GM12891 (cell line): ENCODE data around the gene SMC6.

Source experiments
- DNase-seq: peaks from one replicate; pipeline ENCODE4 v3.0.0; 2011; ENCODE audit warnings: low spot score; ENCODE audit not compliant: insufficient read length
- FAIRE-seq: peaks from 2 replicates; lab custom pipeline; 2011; peaks lifted over from hg19 to GRCh38; lab: Jason Lieb, UNC
- PAX5 ChIP-seq: IDR thresholded peaks from 2 replicates; pipeline ENCODE4 v1.6.1; 2011; ENCODE audit warnings: low read length, moderate library complexity, mild to moderate bottlenecking; ENCODE audit not compliant: insufficient read depth, severe bottlenecking
- POLR2A ChIP-seq: IDR thresholded peaks from 2 replicates; pipeline ENCODE4 v1.6.1; 2011; ENCODE audit warnings: low read depth, low read length, control low read depth
- POLR2AphosphoS5 ChIP-seq: IDR thresholded peaks from 2 replicates; pipeline ENCODE4 v1.6.1; 2011; ENCODE audit warnings: low read depth, low read length, control low read depth
- POU2F2 ChIP-seq: IDR thresholded peaks from 2 replicates; pipeline ENCODE4 v1.6.1; 2011; ENCODE audit warnings: low read depth, mild to moderate bottlenecking, control low read depth, low read length, moderate library complexity
- SPI1 ChIP-seq: IDR thresholded peaks from 2 replicates; pipeline ENCODE4 v1.6.1; 2011; ENCODE audit warnings: low read depth, low read length, control low read depth
- TAF1 ChIP-seq: IDR thresholded peaks from 2 replicates; pipeline ENCODE4 v1.6.1; 2011; ENCODE audit warnings: low read depth, low read length, control low read depth

Gene SMC6

DNA sequence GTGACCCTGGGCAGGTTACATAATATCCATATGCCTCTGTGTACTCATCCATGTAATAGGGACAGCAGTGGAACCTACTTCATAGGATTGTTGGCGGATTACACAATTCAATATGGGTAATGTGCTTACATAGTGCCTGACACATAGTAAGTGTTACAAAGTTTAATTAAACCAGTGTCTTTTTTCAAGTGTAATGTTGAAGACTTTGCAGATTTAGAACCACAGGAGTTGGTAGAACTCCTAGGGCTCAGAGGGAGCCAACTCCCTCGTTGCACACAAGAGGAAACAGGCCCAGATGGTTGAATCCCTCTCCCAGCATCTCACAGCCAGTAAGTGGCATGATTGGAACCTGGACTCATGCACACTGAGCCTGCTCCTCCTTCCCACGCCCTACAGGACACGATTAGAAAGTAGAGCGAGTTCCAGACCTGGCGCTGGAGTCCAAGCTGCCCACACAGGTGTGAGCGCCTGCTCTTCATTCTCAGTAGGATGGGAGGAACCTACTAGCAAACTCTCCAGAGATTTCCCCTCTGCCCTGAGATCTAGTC is 115.3 kb downstream of the SMC6 start:
- no peak for FAIRE-seq
- no peak for TF ChIP-seq POU2F2
- TF ChIP-seq PAX5, result no peak
- TF ChIP-seq POLR2AphosphoS5, result no peak
- TF ChIP-seq POLR2A, result no peak
- no peak for TF ChIP-seq TAF1
- no peak for TF ChIP-seq SPI1
- no peak for DNase-seq

DNA sequence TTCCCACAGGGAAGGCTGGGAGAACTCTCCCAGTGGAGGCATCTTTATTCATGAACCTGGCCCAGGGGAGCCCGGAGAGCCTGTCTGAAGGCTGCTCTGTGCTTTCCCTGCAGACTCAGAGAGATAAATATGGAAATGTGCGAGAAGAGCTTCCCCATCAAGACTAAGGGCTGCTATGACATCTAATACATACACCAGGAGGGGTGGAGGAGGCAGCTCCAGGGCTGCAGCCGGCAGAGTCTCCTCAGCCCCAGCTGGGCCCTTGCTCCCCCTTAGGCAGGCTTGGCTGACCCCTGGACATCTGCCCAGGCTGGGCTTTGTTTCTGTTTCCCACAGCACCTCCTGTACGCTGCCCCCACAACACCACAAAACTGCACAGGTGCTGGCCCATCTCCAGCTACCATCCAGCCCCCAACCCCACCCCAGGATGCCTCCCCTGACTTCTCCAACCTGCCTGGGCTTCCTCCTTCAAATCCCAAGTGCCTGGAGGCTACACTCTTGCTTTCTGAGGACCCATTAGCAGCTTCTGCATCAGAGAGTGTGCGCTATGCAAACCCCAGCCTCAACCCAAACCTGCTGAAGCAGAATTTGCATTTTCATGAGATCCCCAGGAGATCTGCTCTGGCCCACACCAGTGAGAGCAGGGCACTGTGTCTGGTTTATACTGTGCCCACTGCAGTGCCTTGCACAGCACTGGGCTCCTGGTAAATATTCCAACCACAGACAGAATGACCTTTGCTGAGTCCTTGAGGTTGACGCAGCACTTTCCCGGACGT is 116.3 kb downstream of the SMC6 start:
- FAIRE-seq (no peak), DNase-seq (no peak)
- no peak for TF ChIP-seq POU2F2

DNA sequence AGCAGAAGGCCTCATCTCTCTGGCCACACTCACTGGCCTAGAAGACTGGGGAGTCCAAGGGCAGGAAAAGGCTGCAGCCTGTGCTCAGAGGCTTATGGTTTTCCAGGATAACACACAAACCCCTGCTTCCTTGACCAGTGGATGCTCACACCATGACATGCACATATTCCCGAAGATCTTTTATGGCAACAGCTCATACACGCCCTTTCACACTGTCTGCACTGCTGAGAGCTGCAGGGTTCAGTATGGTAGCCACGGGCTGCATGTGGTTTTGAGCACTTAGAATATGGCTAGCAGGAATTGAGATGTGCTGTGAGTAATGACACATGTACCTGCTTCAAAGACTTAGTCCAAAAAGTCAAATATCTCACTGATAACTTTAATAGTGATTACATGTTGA is 117.4 kb downstream of the SMC6 start:
- FAIRE-seq (no peak), DNase-seq (no peak)
- TF ChIP-seq POLR2AphosphoS5, result no peak
- TF ChIP-seq TAF1, result no peak
- no peak for TF ChIP-seq SPI1
- no peak for TF ChIP-seq POU2F2
- TF ChIP-seq POLR2A, result no peak
- TF ChIP-seq PAX5, result no peak

DNA sequence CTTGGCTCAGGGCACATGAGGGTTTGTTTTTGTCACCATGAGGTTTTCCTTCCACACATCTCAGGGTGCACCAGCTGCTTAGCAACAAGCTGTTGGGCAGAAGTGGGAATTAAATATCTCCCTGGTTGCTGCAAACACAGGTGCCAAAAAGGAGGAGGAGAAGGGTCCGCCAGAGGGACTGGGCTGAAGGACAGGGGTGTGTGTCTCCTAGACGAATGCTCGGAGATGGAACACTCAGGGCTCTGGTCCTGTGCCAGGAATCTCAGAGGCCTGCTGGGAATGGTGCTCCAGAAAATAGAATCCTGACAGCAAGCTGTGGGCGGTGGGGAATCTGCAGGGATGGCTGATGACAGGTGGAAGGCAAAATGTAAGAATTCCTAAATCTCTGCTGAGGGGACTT is 118.6 kb downstream of the SMC6 start:
- no peak for TF ChIP-seq PAX5
- TF ChIP-seq POLR2A, result no peak
- TF ChIP-seq TAF1, result no peak
- no peak for TF ChIP-seq POU2F2
- TF ChIP-seq SPI1, result no peak
- no peak for TF ChIP-seq POLR2AphosphoS5
- FAIRE-seq (no peak), DNase-seq (no peak)

DNA sequence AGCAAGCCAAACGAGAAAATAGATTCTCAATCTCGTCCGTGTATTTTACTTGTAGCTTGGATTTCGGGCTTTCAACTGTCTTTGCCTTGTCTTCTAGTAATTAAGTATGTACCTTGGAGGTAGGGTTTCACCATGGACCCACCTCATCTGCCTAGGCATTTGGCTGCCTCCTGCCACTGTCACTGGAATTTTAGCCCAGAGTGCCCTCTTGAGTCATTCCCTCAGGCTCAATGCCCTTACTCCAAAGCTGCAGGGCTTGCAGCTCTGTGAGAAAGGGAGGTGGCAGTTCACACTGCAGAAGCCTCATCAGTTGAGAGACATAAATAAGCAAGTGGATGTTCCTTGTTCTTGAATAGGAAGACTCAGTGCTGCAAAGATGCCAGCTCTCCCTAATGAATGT is 123.5 kb downstream of the SMC6 start:
- DNase-seq, result no peak
- FAIRE-seq, result no peak
- no peak for TF ChIP-seq POU2F2
- no peak for TF ChIP-seq SPI1
- no peak for TF ChIP-seq POLR2AphosphoS5
- no peak for TF ChIP-seq POLR2A
- no peak for TF ChIP-seq PAX5
- TF ChIP-seq TAF1, result no peak

DNA sequence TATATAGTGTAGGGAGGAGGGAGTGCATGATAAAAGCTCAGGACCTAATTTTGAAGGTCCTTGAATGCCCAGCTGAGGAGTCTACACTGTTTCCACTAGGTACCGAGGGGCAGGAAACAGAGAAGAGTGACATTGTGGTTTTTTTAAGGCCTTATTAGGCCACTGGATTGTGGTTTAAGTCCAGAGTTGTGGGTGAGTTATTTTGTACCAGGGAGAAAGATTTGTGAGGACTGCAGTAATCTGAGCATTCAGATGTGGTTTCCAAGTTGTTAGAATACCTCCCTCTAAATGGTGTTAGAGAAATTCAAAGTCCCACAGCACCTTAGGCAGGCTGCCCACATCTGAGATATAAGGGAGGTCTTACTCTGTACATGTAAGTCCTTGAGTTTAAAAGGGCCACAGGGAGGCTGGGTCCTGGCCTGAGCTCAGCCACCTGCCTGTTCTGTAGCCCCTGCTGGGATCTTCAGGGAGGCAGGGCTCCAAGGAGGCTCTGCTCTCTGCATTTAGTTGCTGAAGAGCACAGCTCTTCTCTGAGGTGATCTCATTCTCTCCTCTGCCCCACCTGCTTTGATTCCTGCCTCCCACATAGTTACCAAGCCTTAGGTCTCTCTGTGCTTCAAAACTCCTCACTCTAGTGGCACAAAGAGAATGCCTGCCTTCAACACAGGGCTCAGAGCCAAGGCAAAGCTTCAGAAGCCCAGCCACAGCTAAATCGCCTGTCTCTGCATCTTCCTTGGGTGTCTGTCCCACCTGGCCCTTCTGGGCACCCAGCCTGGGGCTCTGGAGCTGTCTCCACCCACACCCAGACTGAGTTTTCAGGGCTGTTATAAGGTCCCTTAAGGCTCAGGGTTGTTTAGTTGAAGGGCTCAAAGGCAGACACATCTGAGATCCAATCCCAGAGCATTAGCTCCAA is 125.0 kb downstream of the SMC6 start:
- FAIRE-seq (no peak), DNase-seq (no peak)

DNA sequence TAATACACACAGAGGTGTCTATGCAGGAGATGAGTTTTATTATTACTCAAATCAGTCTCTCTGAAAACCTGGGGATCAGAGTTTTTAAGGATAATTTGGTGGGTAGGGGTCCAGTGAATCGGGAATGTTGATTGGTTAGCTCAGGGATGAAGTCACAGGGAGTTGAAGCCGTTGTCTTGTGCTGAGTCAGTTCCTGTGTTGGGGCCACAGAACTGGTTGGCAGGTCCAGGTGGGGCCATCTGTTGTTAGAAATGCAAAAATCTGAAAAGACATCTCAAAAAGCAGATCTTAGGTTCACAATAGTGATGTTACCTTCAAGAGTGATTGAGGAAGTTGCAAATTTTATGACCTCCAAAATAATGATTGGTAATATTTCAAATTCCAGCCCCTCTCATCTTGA is 126.2 kb downstream of the SMC6 start:
- FAIRE-seq, result no peak

More for the DNA sequence above, 125.0 kb downstream of the SMC6 start:
- TF ChIP-seq TAF1 (no peak), SPI1 (no peak), POU2F2 (no peak), POLR2AphosphoS5 (no peak), PAX5 (no peak), POLR2A (no peak)

DNA sequence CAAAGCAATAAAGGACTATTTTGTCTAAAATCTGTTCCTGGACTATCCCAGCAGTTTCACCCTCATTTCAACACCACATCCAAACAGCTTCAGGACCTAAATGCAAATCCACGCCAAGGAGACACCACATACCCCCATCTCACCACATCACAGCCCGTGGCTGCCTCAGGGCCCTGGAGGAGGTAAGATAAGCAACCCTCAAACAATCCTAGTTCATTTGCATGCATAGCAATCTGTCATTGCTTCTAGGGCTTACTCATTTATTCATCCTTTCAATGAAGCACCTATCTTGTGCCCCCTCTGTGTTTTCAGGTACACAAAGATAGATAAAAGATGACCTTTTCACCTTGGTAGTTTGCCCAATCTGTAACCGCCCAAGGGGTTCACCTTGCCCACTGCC is 126.6 kb downstream of the SMC6 start:
- TF ChIP-seq POLR2AphosphoS5 (no peak), POLR2A (no peak), TAF1 (no peak), SPI1 (no peak), POU2F2 (no peak), PAX5 (no peak)
- DNase-seq, result no peak
- no peak for FAIRE-seq

More for the DNA sequence above, 126.2 kb downstream of the SMC6 start:
- no peak for DNase-seq
- no peak for TF ChIP-seq POU2F2
- no peak for TF ChIP-seq SPI1
- TF ChIP-seq POLR2A, result no peak
- no peak for TF ChIP-seq PAX5
- no peak for TF ChIP-seq TAF1
- no peak for TF ChIP-seq POLR2AphosphoS5

DNA sequence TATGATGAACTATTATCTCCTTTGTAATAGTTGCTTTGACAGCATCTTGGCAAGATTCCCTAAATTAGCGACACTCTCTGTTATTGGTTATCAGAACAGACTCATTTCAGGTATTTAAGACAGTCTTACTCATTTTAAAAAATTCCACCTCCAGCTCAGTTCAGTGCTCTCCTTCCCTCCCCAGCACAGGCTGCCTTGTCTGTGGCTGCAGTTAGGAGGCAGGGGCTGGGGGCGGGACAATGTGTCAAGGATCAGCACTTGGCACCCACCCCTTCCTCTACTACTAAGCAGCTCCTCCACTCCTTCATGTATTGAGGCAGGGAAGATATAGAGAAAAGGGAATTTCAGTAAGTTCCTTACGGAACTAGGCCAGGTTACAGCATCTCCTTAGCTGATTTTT is 128.2 kb downstream of the SMC6 start:
- no peak for FAIRE-seq
- TF ChIP-seq TAF1 (no peak), PAX5 (no peak), SPI1 (no peak), POLR2A (no peak), POLR2AphosphoS5 (no peak), POU2F2 (no peak)
- no peak for DNase-seq

DNA sequence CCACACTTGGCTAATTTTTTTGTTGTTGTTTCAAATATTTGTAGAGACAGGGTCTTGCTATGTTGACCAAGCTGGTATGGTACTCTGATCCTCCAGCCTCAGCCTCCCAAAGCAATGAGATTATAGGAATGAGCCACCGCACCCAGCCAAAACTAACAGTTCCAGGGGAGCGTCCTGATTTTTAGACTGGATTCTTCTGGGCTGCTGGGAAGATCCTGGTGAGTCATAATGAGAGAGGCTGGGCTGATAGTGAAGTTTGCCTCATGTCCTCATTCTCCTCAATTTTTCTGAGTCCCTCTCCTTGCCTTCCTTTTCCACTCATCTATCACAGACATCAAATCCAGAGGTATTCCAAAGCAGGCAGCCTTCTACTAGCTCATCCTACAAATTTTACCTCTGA is 131.8 kb downstream of the SMC6 start:
- no peak for FAIRE-seq

More for the DNA sequence above, 131.8 kb downstream of the SMC6 start:
- TF ChIP-seq TAF1, result no peak
- no peak for TF ChIP-seq POLR2A
- TF ChIP-seq PAX5, result no peak
- no peak for TF ChIP-seq POU2F2
- no peak for TF ChIP-seq SPI1
- TF ChIP-seq POLR2AphosphoS5, result no peak
- DNase-seq, result no peak
